ENCODE data around the gene CNPY1. TPM values are rescaled to one million over a fixed set of nuclear protein-coding genes. Genes with fewer than 3 reads are reported as not detected.

CNPY1 gene
- total and polyA plus RNA-seq, 2 of the 8 experiments (the other 6 are each of a cell fraction or from before 2014, with no cell fraction given), result not detected

GRCh38 chr7:155456738-155457543 lies 89.4 kb downstream of the CNPY1 start (continued):
- no peak for TF ChIP-seq CHD7 (IDR thresholded peaks at IDR 0.05; ENCODE audit: insufficient replicate concordance, low read length)
- no peak for TF ChIP-seq ZNF274 (IDR thresholded peaks at IDR 0.05; ENCODE audit: borderline replicate concordance, extremely low read depth, low read length)
- no peak for TF ChIP-seq GTF2F1 (IDR thresholded peaks at IDR 0.05; ENCODE audit: borderline replicate concordance, low read depth, low read length)
- TF ChIP-seq SRF (IDR thresholded peaks at IDR 0.05; ENCODE audit: low read depth, low read length), result no peak
- no peak for TF ChIP-seq SIN3A (conservative IDR thresholded peaks at IDR 0.05 in 1 of 2, IDR thresholded peaks at IDR 0.05 in 1 of 2; ENCODE audit: low read depth in 1 of 2, low read length in 2 of 2)
- TF ChIP-seq USF2 (IDR thresholded peaks at IDR 0.05; ENCODE audit: low read length), result peak; percentile 92
- TF ChIP-seq SP1 (IDR thresholded peaks at IDR 0.05; ENCODE audit: low read depth, low read length), result 0 out of 2 replicates have a peak, but pooled peaks have one; percentile 33
- peak; percentile 99 for TF ChIP-seq RNF2 (IDR thresholded peaks at IDR 0.05; ENCODE audit: borderline replicate concordance, low read depth, low read length, missing control alignments, poor library complexity, severe bottlenecking)

Data from H1 (cell line).